Activated T-cell treated with anti-CD3 and anti-CD28 coated beads for 4 hours (primary cell): ENCODE results near the gene ZNF550.

Experiments
- DNase-seq: peaks from one replicate; pipeline ENCODE4 v3.0.0-alpha.2; 2020

Gene ZNF550

DNA sequence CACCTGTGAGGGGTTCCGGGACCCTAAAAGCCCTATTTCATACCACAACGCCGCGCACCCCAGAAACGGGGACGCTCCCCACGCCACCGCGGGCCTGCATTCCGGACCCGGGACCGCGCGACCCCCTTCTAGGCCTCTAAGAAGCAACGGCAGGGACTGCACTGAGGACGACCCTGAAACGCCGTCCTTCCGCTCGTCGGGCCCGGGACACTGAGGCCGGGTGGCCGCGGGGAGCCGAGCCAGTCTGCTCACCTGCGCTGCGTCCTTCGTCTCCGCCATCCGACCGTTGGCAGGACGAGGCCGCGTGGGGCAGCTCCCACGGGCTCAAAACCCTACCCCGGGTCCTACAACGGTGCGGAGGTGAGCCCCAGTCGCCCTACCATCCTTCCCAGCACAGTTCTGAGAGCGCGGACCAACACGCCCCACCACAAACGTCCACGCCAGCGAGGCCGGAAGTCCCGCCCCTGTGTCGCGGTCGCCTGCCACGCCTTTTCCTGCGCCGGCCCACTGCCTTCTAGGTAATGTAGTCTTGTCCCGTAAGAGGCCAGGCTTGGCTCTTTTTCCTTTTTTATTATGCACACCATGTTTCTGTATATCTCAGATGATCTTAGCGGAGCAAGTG, at the start of gene ZNF550:
TSS of gene ZNF550 (minus strand) at position 460 of the 622 bp plus-strand sequence. CDS start at position 279, 181 bp downstream.
- peak; percentile 80 for DNase-seq

- no peak for DNase-seq
These were observed 47.3 kb upstream of the ZNF550 start for GRCh38 chr19:57606931-57607330.

DNA sequence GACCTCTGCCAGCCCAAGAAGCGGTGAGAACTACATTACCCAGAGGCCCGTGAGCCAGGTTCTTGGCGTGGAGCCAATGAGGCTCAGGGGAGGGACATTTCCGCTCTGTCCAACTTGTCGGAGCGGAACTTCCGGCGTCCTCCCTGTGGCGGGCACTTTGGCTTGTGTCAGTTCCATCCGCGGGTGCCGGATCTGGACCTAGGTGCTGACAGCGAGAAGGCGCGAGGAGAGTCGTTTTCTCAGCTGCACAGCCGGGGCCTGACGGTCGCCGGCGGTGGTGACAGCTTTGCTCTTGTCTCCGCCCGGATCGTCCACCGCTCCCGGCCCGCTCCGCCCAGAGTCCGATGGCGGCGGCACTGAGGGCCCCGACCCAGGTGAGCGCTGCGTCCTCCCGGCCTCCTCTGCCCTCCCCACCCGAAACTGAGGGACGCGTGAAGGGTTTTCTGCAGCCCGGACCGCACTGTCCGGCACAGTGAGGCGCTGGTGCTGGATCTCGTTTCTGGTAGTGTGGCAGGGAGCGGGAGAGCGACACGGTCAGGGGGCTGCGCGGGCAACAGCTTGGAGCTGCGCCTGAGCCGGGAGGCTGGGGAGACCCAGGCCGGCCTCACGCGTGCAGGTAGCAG, 40.2 kb upstream of the ZNF550 start, which contains the start of gene ZNF530:
TSS of gene ZNF530 (plus strand) at position 125 of the 623 bp plus-strand sequence. CDS start 4,461 bp downstream, outside the sequence.
- DNase-seq, result peak; percentile 74

GRCh38 chr19:57599377-57599760, 39.7 kb upstream of the ZNF550 start:
- no peak for DNase-seq

GRCh38 chr19:57587529-57587928, 27.9 kb upstream of the ZNF550 start:
- DNase-seq, result no peak

GRCh38 chr19:57583521-57584416, 24.1 kb upstream of the ZNF550 start, which contains the start of gene ZIK1:
Gene ZIK1, plus strand, starts transcription at chr19:57584145. Its CDS starts 212 bp downstream, at chr19:57584357.
- peak; percentile 78 for DNase-seq

DNA sequence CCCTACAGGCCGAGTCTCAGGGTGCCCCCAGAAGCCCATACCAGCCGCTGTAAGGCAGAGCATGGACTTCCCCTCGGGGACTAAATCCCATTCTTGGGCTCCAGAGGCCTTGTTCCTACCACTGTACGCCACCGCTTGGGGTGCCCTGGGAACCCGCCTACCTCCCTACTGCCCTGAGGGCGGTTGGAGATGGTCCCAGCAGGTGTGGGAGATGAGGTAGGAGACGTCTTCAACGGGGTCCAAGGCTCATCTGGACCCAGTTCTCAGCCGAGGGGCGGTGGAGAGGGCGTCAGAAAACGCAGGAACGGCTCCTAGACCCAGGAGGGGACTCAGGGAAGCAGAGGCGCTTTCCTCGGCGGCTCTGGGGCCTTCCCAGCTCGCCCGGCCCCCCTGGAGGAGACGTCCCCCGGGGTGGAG, 23.4 kb upstream of the ZNF550 start:
- DNase-seq, result no peak

- DNase-seq, result peak; percentile 92
These were observed 19.0 kb upstream of the ZNF550 start, which contains the start of gene ZNF416 for GRCh38 chr19:57578487-57579205. Gene ZNF416, minus strand, starts transcription at chr19:57578911. Its CDS starts 207 bp downstream, at chr19:57578704.

DNA sequence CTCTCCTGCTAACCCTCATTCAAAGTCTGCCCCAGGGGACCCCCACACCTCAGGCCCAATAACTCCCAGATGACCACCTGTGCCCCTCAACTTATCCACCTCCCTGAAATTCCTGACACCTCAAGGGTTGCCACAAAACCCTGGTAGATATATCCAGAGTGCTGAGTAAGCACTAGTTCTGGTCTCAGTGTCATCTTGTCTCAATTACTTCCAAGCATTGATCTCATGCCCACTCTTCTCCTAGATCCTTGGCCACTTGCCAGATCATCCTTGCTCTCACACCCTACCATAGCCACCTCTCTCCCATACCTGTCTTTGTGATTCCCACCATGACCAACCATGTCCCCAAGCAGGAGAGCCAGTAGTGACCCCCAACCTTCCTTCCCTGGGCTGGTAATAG, 17.0 kb upstream of the ZNF550 start:
- no peak for DNase-seq

DNA sequence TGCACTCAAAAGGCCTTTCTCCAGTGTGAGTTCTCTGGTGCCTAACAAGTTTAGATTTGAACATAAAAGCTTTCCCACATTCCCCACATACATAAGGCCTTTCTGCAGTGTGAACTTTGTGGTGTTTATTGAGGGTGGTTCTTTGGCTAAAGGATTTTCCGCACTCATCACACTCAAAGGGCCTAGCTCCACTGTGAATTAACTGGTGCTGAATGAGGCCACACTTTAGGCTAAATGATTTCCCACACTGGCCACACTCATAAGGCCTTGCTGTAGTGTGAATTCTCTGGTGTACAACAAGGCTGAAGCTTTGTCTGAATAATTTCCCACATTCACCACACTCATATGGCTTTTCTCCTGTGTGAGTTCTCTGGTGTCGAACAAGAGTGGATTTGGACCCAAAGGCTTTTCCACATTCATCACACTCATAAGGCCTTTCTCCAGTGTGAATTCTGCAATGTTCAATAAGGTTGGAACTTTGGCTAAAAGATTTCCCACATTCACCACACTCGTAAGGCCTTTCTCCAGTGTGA, 12.8 kb upstream of the ZNF550 start:
- DNase-seq, result no peak

DNA sequence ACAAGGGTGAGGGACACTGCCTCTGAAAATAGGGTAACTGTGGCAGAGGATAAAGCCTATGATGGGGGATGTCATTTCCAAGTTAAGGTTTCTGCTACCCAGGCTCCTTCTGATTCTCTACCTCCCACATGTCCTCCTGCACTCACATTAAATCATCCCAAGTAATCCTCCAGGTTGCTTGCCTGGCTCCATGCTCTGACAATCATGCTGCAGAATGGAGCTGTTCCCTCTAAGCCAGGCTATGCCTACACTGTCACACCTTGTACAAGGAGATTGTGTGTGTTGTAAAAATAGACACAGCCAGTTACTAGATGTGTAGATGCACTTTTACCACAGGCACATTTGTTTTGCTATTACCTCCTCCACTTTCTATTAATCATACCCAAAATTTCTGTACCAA, 11.0 kb upstream of the ZNF550 start:
- no peak for DNase-seq

GRCh38 chr19:57566396-57567265, 7.0 kb upstream of the ZNF550 start:
- DNase-seq, result no peak

DNA sequence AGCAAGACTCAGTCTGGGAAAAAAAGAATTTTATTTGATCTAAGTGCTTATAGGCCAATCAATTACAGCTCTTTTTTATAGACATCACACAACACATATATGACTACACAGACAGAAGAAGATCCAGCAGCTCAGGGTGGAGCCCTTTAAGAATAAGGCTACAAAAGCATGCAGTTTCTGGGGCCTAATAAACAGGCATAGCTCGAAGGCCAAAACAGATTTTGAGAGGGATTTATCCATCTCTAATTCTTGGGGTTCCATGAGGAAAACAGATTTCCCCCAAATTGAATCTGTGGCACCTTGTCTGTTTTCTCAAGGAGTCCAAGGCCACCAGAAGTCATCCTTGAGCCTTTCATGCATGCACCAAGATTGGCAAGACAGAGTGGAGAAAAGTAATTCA, 3.9 kb upstream of the ZNF550 start:
- DNase-seq, result no peak

- DNase-seq, result no peak
These were observed 407 bp upstream of the ZNF550 start for GRCh38 chr19:57560049-57560491.

GRCh38 chr19:57559008-57559403, 657 bp downstream of the ZNF550 start:
- DNase-seq, result no peak

DNA sequence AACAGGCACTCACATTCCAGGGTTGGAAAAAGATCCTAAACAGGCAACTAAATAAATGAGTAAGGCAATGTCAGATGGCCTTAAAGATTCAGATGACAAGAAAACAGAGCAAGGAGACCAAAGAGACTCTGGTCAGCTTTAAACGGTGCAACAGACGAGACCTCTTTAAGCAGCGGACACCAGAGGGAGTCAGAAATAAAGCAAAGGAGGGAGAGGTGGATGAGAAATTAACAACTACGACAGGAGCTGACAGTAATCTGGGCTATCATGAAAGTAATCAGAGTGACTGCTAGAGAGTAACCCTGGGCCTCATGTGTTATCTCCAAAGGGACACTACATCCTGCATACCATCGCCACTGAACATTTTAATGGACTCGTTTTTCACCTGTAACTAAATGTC, 1.1 kb downstream of the ZNF550 start:
- DNase-seq, result no peak

GRCh38 chr19:57557659-57558058, 2.0 kb downstream of the ZNF550 start:
- DNase-seq, result no peak

- no peak for DNase-seq
These were observed 7.2 kb downstream of the ZNF550 start for GRCh38 chr19:57552432-57552831.

DNA sequence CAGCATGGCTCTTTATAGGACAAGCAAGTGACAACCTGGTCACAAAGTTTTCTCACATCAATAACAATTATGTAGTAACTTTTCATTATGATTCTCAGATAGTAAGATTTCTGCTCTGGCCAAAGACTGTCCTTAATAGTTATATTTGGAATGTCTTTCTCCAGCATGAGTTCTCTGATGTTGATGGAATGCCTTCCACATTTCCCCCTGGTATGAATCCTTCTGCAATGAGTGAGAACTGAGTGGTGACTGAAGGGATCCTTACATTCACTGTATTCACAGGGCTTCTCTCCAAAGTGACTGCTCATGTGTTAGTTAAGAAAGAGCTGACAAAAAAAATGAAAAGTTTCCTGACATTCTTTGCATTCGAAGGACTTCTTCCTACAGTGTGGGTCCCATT, 13.2 kb downstream of the ZNF550 start:
- DNase-seq, result no peak

GRCh38 chr19:57537953-57538547, 21.6 kb downstream of the ZNF550 start:
- no peak for DNase-seq
